ENCODE results near the gene ZNF414.

Gene ZNF414

DNA sequence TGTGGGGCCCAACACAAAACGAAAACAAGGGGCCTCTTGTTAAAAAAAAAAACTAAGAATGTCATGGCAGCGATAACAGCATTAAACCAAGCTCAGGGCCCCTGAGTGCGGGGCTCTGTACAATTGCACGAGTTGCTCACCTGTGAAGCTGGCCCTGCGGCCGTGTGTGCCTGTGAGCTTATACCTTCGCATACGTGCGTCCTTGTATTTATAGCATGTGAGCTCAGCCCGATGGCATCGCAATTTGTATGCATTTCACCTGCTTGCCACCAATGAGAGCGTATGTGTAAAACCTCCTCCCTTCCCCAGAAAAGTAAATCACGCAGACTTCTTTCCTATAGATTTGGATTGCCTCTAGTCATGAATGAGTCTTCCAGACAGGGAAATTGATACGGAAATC is 52.1 kb downstream of the ZNF414 start:
- no peak for DNase-seq

DNA sequence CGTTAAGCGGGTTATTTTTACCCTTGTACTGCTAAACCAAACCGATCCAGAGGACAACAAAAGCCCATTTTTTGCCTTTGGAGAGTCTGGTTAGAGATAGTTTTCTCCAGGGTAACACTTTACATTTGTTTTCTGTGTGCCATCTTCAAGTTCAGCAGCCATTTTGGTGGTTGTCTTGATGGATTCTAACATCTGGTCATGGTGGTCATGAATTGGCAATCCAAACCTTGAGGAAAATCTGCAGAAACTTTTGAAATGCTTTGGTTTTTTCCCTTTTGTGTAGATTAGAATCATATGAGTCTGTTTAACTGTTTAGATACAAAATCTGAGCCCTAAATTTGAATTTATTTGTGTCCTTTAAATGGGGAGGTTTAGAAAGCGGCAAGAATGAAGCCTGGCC is 52.6 kb downstream of the ZNF414 start:
- DNase-seq = no peak

DNA sequence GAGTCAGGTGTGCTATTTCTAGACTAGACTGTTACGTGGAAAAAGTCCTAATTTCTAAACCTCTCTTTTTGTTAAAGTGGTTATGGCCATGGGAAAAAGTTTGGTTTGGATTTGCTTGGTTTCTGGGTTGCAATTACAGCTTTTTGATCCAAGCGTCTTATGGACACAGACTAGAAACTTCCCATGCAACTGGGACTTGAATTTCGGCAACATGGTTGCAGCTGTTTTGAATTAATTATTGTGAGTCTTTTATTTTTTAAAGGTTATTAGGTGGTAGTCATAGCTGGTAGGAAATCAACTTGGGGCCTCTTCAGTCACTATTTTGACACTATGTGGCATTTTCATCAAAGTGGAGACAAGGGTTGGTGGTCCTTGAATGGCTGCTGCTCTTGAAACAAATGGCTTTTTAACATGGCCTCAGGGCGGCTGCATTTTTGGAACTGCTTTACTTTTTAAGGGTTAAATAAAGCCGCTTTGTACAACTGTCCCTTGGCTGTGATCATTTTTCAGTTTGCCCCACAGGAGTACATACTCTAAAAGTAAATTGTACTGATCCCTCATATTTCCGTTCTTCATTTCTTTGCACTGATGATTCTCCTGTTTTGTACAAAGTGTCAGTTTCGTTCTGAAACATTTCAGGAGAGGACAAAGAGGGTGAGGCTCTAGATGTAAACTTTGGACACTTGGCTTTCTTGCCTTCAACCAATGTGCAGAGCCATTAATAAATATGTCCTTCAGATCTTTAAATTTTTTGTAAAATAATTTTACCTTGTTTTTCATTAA is 53.3 kb downstream of the ZNF414 start:
- no peak for DNase-seq
